Dedifferentiated amniotic fluid mesenchymal stem cell (primary cell): ENCODE results near the gene FARS2.

Experiments
- DNase-seq: peaks from one replicate; pipeline ENCODE4 v3.0.0-alpha.2; 2016; ENCODE audit errors: extremely low spot score

The FARS2 gene

GRCh38 chr6:5249451-5250122 is 11.7 kb upstream of the FARS2 start:
- DNase-seq, result no peak

- no peak for DNase-seq
These were observed 10.9 kb upstream of the FARS2 start for GRCh38 chr6:5250451-5250850.

- no peak for DNase-seq
These were observed 10.4 kb upstream of the FARS2 start for GRCh38 chr6:5250911-5251310.

GRCh38 chr6:5256952-5257351 is 4.4 kb upstream of the FARS2 start:
- DNase-seq, result no peak

GRCh38 chr6:5257400-5257799 is 3.9 kb upstream of the FARS2 start:
- no peak for DNase-seq

GRCh38 chr6:5259428-5259827 is 1.9 kb upstream of the FARS2 start:
- DNase-seq, result no peak

GRCh38 chr6:5260111-5260620 is 1.1 kb upstream of the FARS2 start:
- DNase-seq, result peak; percentile 25

GRCh38 chr6:5261545-5262109 is 314 bp downstream of the FARS2 start:
- DNase-seq, result no peak

GRCh38 chr6:5266423-5266822 is 5.1 kb downstream of the FARS2 start:
- DNase-seq, result no peak

- no peak for DNase-seq
These were observed 8.9 kb downstream of the FARS2 start for GRCh38 chr6:5270093-5270680.

GRCh38 chr6:5271926-5272325 is 10.6 kb downstream of the FARS2 start:
- no peak for DNase-seq

GRCh38 chr6:5274231-5274630 is 12.9 kb downstream of the FARS2 start:
- no peak for DNase-seq

- DNase-seq, result no peak
These were observed 14.2 kb downstream of the FARS2 start for GRCh38 chr6:5275497-5275896.

- no peak for DNase-seq
These were observed 15.3 kb downstream of the FARS2 start for GRCh38 chr6:5276581-5276980.

GRCh38 chr6:5277589-5277988 is 16.3 kb downstream of the FARS2 start:
- DNase-seq, result no peak

- DNase-seq, result no peak
These were observed 16.7 kb downstream of the FARS2 start for GRCh38 chr6:5278047-5278446.

GRCh38 chr6:5278565-5279120 is 17.3 kb downstream of the FARS2 start:
- no peak for DNase-seq

- no peak for DNase-seq
These were observed 18.6 kb downstream of the FARS2 start for GRCh38 chr6:5279891-5280338.

- DNase-seq, result no peak
These were observed 19.6 kb downstream of the FARS2 start for GRCh38 chr6:5280920-5281319.

GRCh38 chr6:5282191-5282623 is 20.9 kb downstream of the FARS2 start:
- no peak for DNase-seq

- DNase-seq, result no peak
These were observed 23.8 kb downstream of the FARS2 start for GRCh38 chr6:5285081-5285480.

GRCh38 chr6:5285526-5285925 is 24.2 kb downstream of the FARS2 start:
- DNase-seq, result no peak

GRCh38 chr6:5286780-5287179 is 25.5 kb downstream of the FARS2 start:
- DNase-seq, result no peak
